Keratinocyte (primary cell): ENCODE results near the gene C16orf92. TPM values are rescaled to one million over a fixed set of nuclear protein-coding genes. Genes with fewer than 3 reads are reported as not detected.

Experiments used
- DNase-seq: peaks from one replicate; pipeline ENCODE4 v3.0.0-alpha.2; 2011; ENCODE audit warnings: low read depth, missing footprints, low spot score
- FAIRE-seq: peaks from 2 replicates; lab custom pipeline; 2011; peaks lifted over from hg19 to GRCh38; lab: Jason Lieb, UNC
- H2AFZ ChIP-seq: 2 replicates; pipeline ENCODE4 v1.6.0; 2012; ENCODE audit warnings: low read length, control low read depth, inconsistent platforms; ENCODE audit not compliant: control insufficient read depth
- H3K27ac ChIP-seq: 2 replicates; pipeline ENCODE4 v1.5.1; 2011; ENCODE audit warnings: low read length; ENCODE audit not compliant: control insufficient read depth, insufficient read depth
- H3K27me3 ChIP-seq: 3 replicates; pipeline ENCODE4 v1.6.0; 2011; ENCODE audit warnings: low read length; ENCODE audit not compliant: control insufficient read depth, insufficient read depth; ENCODE audit errors: extremely low read depth
- H3K36me3 ChIP-seq, 2 experiments: 2 replicates in 1 of 2; 3 replicates in 1 of 2; pipeline ENCODE4 v1.5.1; 2011; ENCODE audit warnings: low read length in 2 of 2, mild to moderate bottlenecking in 1 of 2; ENCODE audit not compliant: control insufficient read depth in 2 of 2, insufficient read depth in 2 of 2; ENCODE audit errors: extremely low read depth in 1 of 2
- H3K4me1 ChIP-seq: 3 replicates; pipeline ENCODE4 v1.5.1; 2011; ENCODE audit warnings: low read length; ENCODE audit not compliant: control insufficient read depth, insufficient read depth; ENCODE audit errors: extremely low read depth
- H3K4me2 ChIP-seq: 3 replicates; pipeline ENCODE4 v1.6.0; 2011; ENCODE audit warnings: low read depth, low read length; ENCODE audit not compliant: control insufficient read depth, insufficient read depth; ENCODE audit errors: extremely low read depth
- H3K4me3 ChIP-seq, 3 experiments: fragments of 200-600 bp in 1 of 3; sonication (generic) in 1 of 3; 2 replicates in 2 of 3; 3 replicates in 1 of 3; pipeline ENCODE4 v1.5.1; 2011 to 2016; ENCODE audit warnings: low read length in 3 of 3, mild to moderate bottlenecking in 3 of 3, control low read depth in 2 of 3, inconsistent platforms in 1 of 3, low read depth in 1 of 3, mixed read lengths in 1 of 3, mixed run types in 1 of 3, moderate library complexity in 1 of 3; ENCODE audit not compliant: control insufficient read depth in 2 of 3, insufficient read depth in 2 of 3; ENCODE audit errors: extremely low read depth in 1 of 3
- H3K79me2 ChIP-seq: 2 replicates; pipeline ENCODE4 v1.6.0; 2012; ENCODE audit warnings: low read length; ENCODE audit not compliant: control insufficient read depth, insufficient read depth
- H3K9ac ChIP-seq: 3 replicates; pipeline ENCODE4 v1.6.0; 2011; ENCODE audit warnings: low read length; ENCODE audit not compliant: control insufficient read depth, insufficient read depth; ENCODE audit errors: extremely low read depth
- H3K9me1 ChIP-seq: 3 replicates; pipeline ENCODE4 v1.6.0; 2011; ENCODE audit warnings: low read length; ENCODE audit not compliant: control insufficient read depth, insufficient read depth; ENCODE audit errors: extremely low read depth
- H3K9me3 ChIP-seq: 2 replicates; pipeline ENCODE4 v1.5.1; 2012; ENCODE audit warnings: low read depth, low read length; ENCODE audit not compliant: control insufficient read depth
- H4K20me1 ChIP-seq: 3 replicates; pipeline ENCODE4 v1.6.0; 2011; ENCODE audit warnings: low read length; ENCODE audit not compliant: control insufficient read depth, insufficient read depth; ENCODE audit errors: extremely low read depth
- EZH2 ChIP-seq: IDR thresholded peaks from one replicate; pipeline ENCODE4 v1.6.1; 2012; ENCODE audit warnings: inconsistent platforms, mild to moderate bottlenecking, low read length, moderate library complexity
- dilution Hi-C: fragments of 300-500 bp; cut with MboI; formaldehyde crosslinking; loops from one replicate; pipeline ENCODE4 v1.7.0; 2020; ENCODE audit warnings: low sequenced_read_pairs; ENCODE audit not compliant: extremely low pct_ligation_motif_present
- polyA plus RNA-seq, 5 experiments: library from polyadenylated mRNA; depleted of rRNA in 3 of 5; stranded (reverse) in 3 of 5; stranded (forward) in 1 of 5; unstranded in 1 of 5; fragments of >200 nt; gene quantifications; 1 replicate in 1 of 5; 2 replicates in 3 of 5; 3 replicates in 1 of 5; pipeline versions ENCODE4 v1.2.1 to v1.2.3, GENCODE V29; 2011 to 2012; ENCODE audit warnings: missing spikeins in 2 of 5, low read depth in 1 of 5, low replicate concordance in 1 of 5
- TF ChIP-seq, protein P1 (sequence below), 3 experiments: IDR thresholded peaks in 1 of 3; conservative IDR thresholded peaks in 1 of 3; optimal IDR thresholded peaks in 1 of 3; 2 replicates in 2 of 3; 3 replicates in 1 of 3; pipeline versions ENCODE3 to v1.5.1; 2011; ENCODE audit warnings: low read length in 3 of 3, mild to moderate bottlenecking in 3 of 3, moderate library complexity in 2 of 3, control low read depth in 1 of 3, inconsistent platforms in 1 of 3; ENCODE audit not compliant: insufficient read depth in 2 of 3; ENCODE audit errors: extremely low read depth in 1 of 3

C16orf92 gene
- polyA plus RNA-seq, 1 donor (not counting 4 experiments of a cell fraction or from before 2014, with no cell fraction given), result not detected

DNA sequence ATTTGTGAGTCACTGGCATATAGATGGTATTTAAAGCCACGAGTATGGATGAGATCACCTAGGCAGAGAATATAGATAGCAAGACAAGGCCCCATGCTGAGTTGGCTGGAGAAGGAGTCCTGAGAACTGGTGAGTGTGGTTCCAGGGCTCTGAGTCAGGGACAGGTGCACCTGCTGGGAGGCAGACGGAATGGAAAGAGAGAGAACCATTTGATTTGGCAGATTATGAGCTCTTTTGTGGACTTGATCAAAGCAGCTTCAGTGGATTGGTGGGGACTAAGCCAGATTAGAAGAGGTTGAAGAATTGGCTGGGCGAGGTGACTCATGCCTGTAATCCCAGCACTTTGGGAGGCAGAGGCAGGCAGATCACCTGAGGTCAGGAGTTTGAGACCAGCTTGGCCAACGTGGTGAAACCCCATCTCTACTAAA lies 4.3 kb upstream of the C16orf92 start:
- H3K9me3 ChIP-seq, result no peaks in the 10 kb centered on the region
- peaks cover 4% of the 10 kb centered on the region for H3K4me1 ChIP-seq
- no peak overlapping the region for H3K4me3 ChIP-seq
- H4K20me1 ChIP-seq, result no peaks in the 10 kb centered on the region
- no peak for FAIRE-seq
- no peak overlapping the region for H3K9ac ChIP-seq
- H3K27me3 ChIP-seq, result no peaks in the 10 kb centered on the region
- dilution Hi-C loops, result no loop called here
- H3K36me3 ChIP-seq, result no peaks in the 10 kb centered on the region
- no peak for TF ChIP-seq EZH2
- TF ChIP-seq, protein P1, sequence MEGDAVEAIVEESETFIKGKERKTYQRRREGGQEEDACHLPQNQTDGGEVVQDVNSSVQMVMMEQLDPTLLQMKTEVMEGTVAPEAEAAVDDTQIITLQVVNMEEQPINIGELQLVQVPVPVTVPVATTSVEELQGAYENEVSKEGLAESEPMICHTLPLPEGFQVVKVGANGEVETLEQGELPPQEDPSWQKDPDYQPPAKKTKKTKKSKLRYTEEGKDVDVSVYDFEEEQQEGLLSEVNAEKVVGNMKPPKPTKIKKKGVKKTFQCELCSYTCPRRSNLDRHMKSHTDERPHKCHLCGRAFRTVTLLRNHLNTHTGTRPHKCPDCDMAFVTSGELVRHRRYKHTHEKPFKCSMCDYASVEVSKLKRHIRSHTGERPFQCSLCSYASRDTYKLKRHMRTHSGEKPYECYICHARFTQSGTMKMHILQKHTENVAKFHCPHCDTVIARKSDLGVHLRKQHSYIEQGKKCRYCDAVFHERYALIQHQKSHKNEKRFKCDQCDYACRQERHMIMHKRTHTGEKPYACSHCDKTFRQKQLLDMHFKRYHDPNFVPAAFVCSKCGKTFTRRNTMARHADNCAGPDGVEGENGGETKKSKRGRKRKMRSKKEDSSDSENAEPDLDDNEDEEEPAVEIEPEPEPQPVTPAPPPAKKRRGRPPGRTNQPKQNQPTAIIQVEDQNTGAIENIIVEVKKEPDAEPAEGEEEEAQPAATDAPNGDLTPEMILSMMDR (optimal IDR thresholded peaks at IDR 0.05 in 1 of 3, IDR thresholded peaks at IDR 0.05 in 1 of 3, conservative IDR thresholded peaks at IDR 0.05 in 1 of 3; ENCODE audit: extremely low read depth in 1 of 3, insufficient read depth in 2 of 3, low read length in 3 of 3), result no peak
- H2AFZ ChIP-seq, result no peak overlapping the region
- no peaks in the 10 kb centered on the region for H3K79me2 ChIP-seq
- no peak overlapping the region for H3K4me2 ChIP-seq
- no peak overlapping the region for H3K27ac ChIP-seq
- DNase-seq, result no peak
- no peaks in the 10 kb centered on the region for H3K9me1 ChIP-seq

DNA sequence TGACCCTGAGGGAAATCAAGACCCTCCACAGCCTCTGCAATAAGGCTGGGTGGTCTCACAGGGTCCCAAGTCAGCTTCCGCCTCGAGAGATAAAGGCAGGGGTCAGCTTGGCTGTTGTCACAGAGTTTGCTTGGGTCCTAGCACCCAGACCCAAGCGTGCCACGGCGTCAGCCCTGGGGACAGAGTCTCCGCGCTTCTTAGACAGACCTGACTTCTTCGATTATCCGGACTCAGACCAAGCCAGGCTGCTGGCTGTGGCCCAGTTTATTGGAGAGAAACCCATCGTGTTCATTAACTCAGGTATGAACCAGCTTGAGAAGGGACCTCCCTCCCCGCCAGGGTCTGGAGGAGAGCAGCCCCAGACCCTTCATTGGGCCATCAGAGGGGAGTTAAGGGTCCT lies 588 bp downstream of the C16orf92 start:
- no peak for TF ChIP-seq EZH2
- Histone ChIP-seq H3K4me3 (no peak overlapping the region), H2AFZ (no peak overlapping the region), H3K9me1 (no peaks in the 10 kb centered on the region), H3K27me3 (peaks cover 8% of the 10 kb centered on the region), H3K27ac (no peak overlapping the region), H3K4me1 (peaks cover 4% of the 10 kb centered on the region), H3K4me2 (no peak overlapping the region), H3K79me2 (no peaks in the 10 kb centered on the region), H3K9ac (no peak overlapping the region), H3K9me3 (no peaks in the 10 kb centered on the region), H4K20me1 (no peaks in the 10 kb centered on the region), H3K36me3 (no peaks in the 10 kb centered on the region)
- FAIRE-seq (no peak), DNase-seq (no peak)
- dilution Hi-C loops, result no loop called here

DNA sequence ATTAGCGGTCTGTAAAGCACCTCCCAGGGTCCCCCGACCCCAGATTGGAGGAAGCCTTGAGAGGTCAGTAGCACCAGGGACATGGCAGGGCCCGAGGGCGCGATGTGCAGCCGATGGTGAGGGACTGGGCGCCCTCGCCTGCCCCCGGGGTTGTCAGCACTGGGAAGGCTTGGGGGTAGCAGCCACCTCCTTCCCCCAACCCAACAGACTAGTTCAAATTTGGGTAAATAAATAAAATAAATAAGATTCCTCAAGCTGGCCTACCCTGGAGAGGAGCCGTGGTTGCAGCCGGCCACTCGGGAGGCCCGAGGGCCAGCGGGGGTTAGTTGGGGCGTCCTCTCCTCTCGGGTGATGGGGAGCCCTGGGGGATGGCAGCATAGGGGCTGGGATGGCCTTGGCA lies 1.5 kb downstream of the C16orf92 start:
- H3K4me1 ChIP-seq, result peaks cover 4% of the 10 kb centered on the region
- H4K20me1 ChIP-seq, result no peaks in the 10 kb centered on the region
- no peaks in the 10 kb centered on the region for H3K9me3 ChIP-seq
- no peak for FAIRE-seq
- no peaks in the 10 kb centered on the region for H3K9me1 ChIP-seq
- H3K9ac ChIP-seq, result no peak overlapping the region
- no peak for DNase-seq
- no peak overlapping the region for H3K27ac ChIP-seq
- TF ChIP-seq, protein P1 (optimal IDR thresholded peaks at IDR 0.05 in 1 of 3, IDR thresholded peaks at IDR 0.05 in 1 of 3, conservative IDR thresholded peaks at IDR 0.05 in 1 of 3; ENCODE audit: extremely low read depth in 1 of 3, insufficient read depth in 2 of 3, low read length in 3 of 3), result no peak
- TF ChIP-seq EZH2, result no peak
- dilution Hi-C loops, result no loop called here
- no peaks in the 10 kb centered on the region for H3K79me2 ChIP-seq
- peaks cover 16% of the 10 kb centered on the region for H3K27me3 ChIP-seq
- no peaks in the 10 kb centered on the region for H3K36me3 ChIP-seq
- H2AFZ ChIP-seq, result no peak overlapping the region
- H3K4me2 ChIP-seq, result no peak overlapping the region
- no peak overlapping the region for H3K4me3 ChIP-seq
